Measurements from ENCODE around the gene FCN2. TPM values are rescaled to one million over a fixed set of nuclear protein-coding genes. Genes with fewer than 3 reads are reported as not detected.

The FCN2 gene
- total RNA-seq, 4 donors from 2014 or later: not detected

DNA sequence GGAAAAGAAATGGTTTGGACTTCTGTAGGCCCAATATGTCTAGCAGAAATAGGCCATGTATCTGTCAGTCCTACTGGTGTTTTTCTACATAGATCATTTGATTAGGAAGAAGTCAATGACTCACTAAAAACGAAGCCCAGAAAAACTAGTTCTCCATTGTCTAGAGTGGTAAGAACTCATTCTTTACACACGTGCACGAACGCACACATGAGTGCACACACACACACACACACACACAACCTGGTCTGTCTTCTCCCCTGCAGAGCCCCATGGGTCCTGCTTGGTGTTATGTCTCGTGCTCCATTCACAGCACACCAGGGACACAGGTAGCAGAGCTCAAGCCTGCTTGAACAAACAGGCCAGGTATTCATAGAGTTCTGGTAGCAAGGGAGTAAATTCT lies 52.0 kb downstream of the FCN2 start:
- TF ChIP-seq, protein P1, sequence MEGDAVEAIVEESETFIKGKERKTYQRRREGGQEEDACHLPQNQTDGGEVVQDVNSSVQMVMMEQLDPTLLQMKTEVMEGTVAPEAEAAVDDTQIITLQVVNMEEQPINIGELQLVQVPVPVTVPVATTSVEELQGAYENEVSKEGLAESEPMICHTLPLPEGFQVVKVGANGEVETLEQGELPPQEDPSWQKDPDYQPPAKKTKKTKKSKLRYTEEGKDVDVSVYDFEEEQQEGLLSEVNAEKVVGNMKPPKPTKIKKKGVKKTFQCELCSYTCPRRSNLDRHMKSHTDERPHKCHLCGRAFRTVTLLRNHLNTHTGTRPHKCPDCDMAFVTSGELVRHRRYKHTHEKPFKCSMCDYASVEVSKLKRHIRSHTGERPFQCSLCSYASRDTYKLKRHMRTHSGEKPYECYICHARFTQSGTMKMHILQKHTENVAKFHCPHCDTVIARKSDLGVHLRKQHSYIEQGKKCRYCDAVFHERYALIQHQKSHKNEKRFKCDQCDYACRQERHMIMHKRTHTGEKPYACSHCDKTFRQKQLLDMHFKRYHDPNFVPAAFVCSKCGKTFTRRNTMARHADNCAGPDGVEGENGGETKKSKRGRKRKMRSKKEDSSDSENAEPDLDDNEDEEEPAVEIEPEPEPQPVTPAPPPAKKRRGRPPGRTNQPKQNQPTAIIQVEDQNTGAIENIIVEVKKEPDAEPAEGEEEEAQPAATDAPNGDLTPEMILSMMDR (IDR thresholded peaks at IDR 0.05): no peak
- TF ChIP-seq POLR2A (IDR thresholded peaks at IDR 0.05): no peak
- no peaks in the 10 kb centered on the region for H3K9me3 ChIP-seq
- H3K27me3 ChIP-seq: no peaks in the 10 kb centered on the region
- H3K4me1 ChIP-seq: no peaks in the 10 kb centered on the region
- no peak overlapping the region for H3K4me3 ChIP-seq
- H3K27ac ChIP-seq: no peak overlapping the region
- no peak for DNase-seq
- no peaks in the 10 kb centered on the region for H3K36me3 ChIP-seq

DNA sequence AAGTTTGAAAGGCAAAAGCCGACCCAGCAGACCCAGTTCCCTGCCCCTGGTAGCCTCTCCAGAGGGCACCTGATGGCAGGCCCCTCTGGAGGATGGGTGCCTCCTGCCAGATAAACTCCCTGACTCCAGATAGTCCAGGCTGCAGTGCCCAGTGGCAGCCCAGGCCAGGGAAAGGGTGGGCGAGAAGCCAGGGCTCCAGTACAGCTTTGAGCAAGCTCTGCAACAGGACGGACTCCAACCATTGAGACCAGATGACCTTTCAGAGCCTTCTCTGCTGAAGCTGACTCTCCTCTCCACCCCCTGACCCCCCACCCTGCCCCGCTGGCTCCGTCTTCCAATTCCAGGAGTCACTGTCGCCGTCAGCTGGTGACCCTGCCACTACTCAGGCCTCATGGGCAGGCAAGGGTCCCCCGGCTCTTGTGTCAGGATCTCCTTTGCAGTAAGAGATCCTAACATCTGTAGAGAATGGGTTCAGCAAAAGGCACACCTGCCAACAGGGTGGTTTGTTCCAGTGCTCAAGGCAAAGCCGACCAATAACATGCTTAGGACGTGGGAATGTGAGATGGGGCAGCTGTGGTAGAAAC lies 52.6 kb downstream of the FCN2 start:
- TF ChIP-seq POLR2A (IDR thresholded peaks at IDR 0.05): no peak
- TF ChIP-seq, protein P1 (IDR thresholded peaks at IDR 0.05): no peak
- Histone ChIP-seq H3K4me3 (no peak overlapping the region), H3K27ac (no peak overlapping the region), H3K9me3 (no peaks in the 10 kb centered on the region), H3K4me1 (no peaks in the 10 kb centered on the region), H3K36me3 (no peaks in the 10 kb centered on the region), H3K27me3 (no peaks in the 10 kb centered on the region)
- DNase-seq: no peak

- no peak for DNase-seq
- no peak overlapping the region for H3K4me3 ChIP-seq
- no peaks in the 10 kb centered on the region for H3K9me3 ChIP-seq
- H3K27ac ChIP-seq: no peak overlapping the region
- H3K27me3 ChIP-seq: no peaks in the 10 kb centered on the region
- TF ChIP-seq POLR2A (IDR thresholded peaks at IDR 0.05): no peak
- TF ChIP-seq, protein P1 (IDR thresholded peaks at IDR 0.05): no peak
- no peaks in the 10 kb centered on the region for H3K4me1 ChIP-seq
- no peaks in the 10 kb centered on the region for H3K36me3 ChIP-seq
Observed at GRCh38 chr9:134935056-134935640, 54.5 kb downstream of the FCN2 start.

DNA sequence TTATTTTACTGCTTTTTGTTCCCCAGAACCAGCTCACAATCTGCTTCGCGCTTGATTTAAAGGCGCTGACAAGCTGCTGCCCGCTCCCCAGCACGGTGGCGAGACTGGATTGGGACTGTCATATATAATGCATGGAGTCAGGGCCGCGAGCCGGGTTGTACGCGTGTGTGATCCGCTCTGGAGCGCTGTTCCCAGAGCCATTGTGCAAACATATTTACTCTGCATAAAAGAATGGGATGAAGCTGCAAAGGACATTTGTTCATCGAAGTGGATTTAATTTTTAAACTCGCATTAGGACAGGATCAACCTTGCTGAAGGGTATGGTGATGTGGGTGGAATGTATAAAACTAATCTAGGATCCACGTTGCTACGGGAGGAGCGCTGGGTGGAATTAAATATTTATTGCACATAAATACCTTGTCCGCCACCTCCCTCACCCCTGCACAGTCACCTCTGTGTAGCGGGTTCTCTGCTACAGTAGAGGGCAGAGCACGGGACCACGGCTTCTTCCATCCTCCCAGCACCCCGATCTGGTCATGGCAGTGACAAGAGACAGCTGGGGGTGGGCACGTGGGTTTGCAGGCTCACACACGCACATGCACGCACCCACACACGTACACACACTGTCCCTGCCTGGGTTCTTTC lies 55.2 kb downstream of the FCN2 start:
- H3K9me3 ChIP-seq: no peaks in the 10 kb centered on the region
- TF ChIP-seq, protein P1 (IDR thresholded peaks at IDR 0.05): no peak
- no peak for TF ChIP-seq POLR2A (IDR thresholded peaks at IDR 0.05)
- H3K36me3 ChIP-seq: no peaks in the 10 kb centered on the region
- no peak overlapping the region for H3K4me3 ChIP-seq
- DNase-seq: no peak
- no peaks in the 10 kb centered on the region for H3K4me1 ChIP-seq
- no peak overlapping the region for H3K27ac ChIP-seq
- H3K27me3 ChIP-seq: no peaks in the 10 kb centered on the region

DNA sequence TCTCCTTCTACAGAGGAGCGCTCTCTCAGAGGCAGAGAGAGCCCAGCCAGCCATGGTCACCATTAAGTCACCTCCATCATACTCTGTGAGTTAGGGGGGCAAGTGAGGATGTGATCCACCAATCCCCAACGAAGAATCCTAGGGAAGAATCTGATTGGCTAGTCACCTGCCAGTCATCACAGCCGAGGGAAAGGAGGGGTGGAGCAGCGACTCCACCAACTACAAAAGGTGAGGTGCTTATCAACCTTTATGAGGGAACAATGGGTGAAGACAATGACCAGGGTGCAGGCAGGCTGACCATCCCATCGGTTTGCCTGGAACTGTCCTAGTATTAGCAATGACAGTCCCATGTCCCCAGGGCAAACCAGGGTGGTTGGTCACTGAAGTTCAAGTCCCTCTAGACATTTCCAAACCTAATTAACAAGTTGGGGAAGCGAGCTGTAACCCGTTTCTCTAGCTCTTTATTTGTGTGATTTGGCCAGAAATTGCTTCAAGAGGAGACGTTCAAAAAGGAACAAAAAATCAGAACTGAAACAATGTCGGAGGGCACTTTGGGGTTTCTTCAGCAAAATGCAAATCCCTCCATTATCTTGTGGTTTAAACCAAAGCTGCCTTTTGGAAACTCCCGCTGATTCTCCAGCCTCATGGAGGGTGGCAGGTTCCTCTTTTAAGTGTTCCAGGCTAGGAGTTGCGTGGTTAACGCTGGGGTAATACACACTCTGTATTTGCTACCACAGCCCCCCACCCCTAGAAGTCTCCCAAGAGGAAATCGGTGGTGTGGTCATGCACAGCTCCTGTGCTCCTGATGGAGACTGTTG lies 55.9 kb downstream of the FCN2 start:
- H3K27me3 ChIP-seq: no peaks in the 10 kb centered on the region
- H3K4me3 ChIP-seq: no peak overlapping the region
- H3K9me3 ChIP-seq: no peaks in the 10 kb centered on the region
- TF ChIP-seq POLR2A (IDR thresholded peaks at IDR 0.05): no peak
- TF ChIP-seq, protein P1 (IDR thresholded peaks at IDR 0.05): no peak
- H3K4me1 ChIP-seq: no peaks in the 10 kb centered on the region
- no peaks in the 10 kb centered on the region for H3K36me3 ChIP-seq
- no peak for DNase-seq
- H3K27ac ChIP-seq: no peak overlapping the region

Small RNA genes lying within 50 kb of the gene (small RNA-seq; reads per million reads assigned to genes)
- 0 reads per million in 2 donors for gene AL603650.1
- 0 reads per million in 2 donors for gene MIR3689A
- gene MIR3689B: 0 reads per million in 2 donors
- 0 reads per million in 2 donors for gene MIR3689C
- gene MIR3689D1: 0 reads per million in 2 donors
- 0 reads per million in 2 donors for gene MIR3689D2
- 0 reads per million in 2 donors for gene MIR3689E
- gene MIR3689F: 0 reads per million in 2 donors

Other genes with a start within 250 kb of the FCN2 start
- gene COL5A1, start 239.0 kb upstream of the FCN2 start, total RNA-seq: 10 to 100 TPM in 2 of 4 donors, 1 to 10 TPM in 2; 4.9 to 97.4 (median 11.9) TPM
- 1 to 10 TPM in 1 of 4 donors, not detected in 3; 2.5 TPM for gene FCN1, start 37.1 kb downstream of the FCN2 start, total RNA-seq
- gene OLFM1, start 206.9 kb downstream of the FCN2 start, total RNA-seq: 1 to 10 TPM; 2.5 to 5.8 (median 4.9) TPM

Data from Peyer's patch (tissue), 4 donors.